Left colon (tissue), 2 donors: ENCODE results near the gene KLHL22. TPM values are rescaled to one million over a fixed set of nuclear protein-coding genes. Genes with fewer than 3 reads are reported as not detected.
A peak's percentile ranks its signal among the peaks of the same experiment; 100 is the strongest.
"Not testable (repeated sequence)": the region's sequence is repeated elsewhere in the genome, so short reads cannot be mapped to it uniquely, and the experiment has no call there.

ENCODE experiments used
- ATAC-seq: fragments of 200-7000 bp; cut with Tn5 transposase; one replicate; pipeline ENCODE4 v1.9.1; 2020; ENCODE audit warnings: mild to moderate bottlenecking, moderate library complexity
- DNase-seq, 2 donors: peaks; one replicate each; pipeline ENCODE4 v3.0.0-alpha.2; 2020
- intact Hi-C, 2 donors: fragments of 100-400 bp; cut with DNase I in 1 of 2; cut with micrococcal nuclease in 1 of 2; formaldehyde crosslinking; loops; one replicate each; pipeline versions ENCODE4 v1.11.2 to v1.14.0; 2022; cut with DNase I, micrococcal nuclease
- total RNA-seq, 2 donors: library from RNA; stranded (reverse); fragmentation: NEBNext Ultra II Directional; extraction: Animal tissue kit (Norgen Biotek cat#: 25700); gene quantifications; one replicate each; pipeline ENCODE4 v1.2.1, GENCODE V29; 2021
- donor health status: DM: no; HTN: no; CAD: no.
- donor health status: DM: yes; HTN: yes; CAD: no.

The KLHL22 gene
- total RNA-seq, 2 donors from 2014 or later, result 12.3 to 14.2 TPM

DNA sequence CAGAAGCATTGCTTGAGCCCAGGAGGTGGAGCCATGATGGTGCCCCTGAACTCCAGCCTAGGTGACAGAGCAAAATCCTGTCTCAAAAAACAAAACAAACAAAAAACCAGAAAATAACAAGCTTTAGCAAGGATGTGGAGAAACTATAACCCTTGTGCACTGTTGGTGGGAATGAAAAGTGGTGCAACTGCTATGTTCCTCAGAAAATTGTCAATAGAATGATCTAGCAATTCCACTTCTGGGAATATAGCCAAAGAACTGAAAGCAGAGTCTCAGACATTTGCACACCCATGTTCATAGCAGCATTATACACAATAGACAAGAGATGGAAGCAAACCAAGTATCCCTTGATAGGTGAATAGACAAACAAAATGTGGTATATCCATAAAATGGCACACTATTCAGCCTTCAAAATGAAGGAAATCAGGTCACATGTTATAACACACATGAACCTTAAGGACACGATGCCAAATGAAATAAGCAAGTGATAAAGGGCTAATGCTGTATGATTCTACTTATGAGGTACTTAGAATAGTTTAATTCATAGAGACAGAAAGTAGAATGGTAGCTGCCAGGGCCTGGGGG, 15.9 kb downstream of the KLHL22 start:
- DNase-seq, result no peak
- no peak for ATAC-seq
- intact Hi-C loops, result no loop called here

GRCh38 chr22:20478059-20478458, 17.5 kb downstream of the KLHL22 start:
- DNase-seq, intact Hi-C loops, ATAC-seq: not testable (repeated sequence)

DNA sequence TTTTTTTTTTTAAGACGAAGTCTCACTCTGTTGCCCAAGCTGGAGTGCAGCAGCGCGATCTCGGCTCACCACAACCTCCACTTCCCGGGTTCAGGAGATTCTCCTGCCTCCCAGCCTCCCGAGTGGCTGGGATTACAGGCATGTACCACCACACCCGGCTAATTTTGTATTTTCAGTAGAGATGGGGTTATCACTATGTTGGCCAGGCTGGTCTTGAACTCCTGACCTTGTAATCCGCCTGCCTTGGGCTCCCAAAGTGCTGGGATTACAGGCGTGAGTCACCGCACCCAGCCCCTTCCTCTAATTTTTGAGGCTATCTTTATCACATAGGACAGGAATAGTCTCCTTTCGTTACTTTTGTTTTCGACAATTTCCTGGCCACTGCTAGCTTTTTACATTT, 20.0 kb downstream of the KLHL22 start:
- ATAC-seq, intact Hi-C loops, DNase-seq: not testable (repeated sequence)

DNA sequence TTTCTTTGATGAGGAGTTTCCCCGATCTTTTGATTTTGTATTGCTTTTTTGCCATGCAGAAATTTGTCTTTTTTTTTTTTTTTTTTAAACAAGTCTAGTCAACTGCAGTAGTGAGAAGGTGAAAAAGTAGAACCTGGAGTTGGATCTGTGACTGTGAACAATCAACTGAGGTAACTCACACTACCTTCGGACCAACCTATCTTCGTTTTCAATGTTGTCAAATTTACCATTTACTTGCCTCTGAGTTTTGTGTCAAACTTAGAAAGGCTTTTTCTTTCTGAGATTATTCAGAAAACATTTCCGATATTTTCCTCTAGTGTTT, 20.5 kb downstream of the KLHL22 start:
- ATAC-seq, result no peak
- intact Hi-C loops, result no loop called here
- no peak for DNase-seq

DNA sequence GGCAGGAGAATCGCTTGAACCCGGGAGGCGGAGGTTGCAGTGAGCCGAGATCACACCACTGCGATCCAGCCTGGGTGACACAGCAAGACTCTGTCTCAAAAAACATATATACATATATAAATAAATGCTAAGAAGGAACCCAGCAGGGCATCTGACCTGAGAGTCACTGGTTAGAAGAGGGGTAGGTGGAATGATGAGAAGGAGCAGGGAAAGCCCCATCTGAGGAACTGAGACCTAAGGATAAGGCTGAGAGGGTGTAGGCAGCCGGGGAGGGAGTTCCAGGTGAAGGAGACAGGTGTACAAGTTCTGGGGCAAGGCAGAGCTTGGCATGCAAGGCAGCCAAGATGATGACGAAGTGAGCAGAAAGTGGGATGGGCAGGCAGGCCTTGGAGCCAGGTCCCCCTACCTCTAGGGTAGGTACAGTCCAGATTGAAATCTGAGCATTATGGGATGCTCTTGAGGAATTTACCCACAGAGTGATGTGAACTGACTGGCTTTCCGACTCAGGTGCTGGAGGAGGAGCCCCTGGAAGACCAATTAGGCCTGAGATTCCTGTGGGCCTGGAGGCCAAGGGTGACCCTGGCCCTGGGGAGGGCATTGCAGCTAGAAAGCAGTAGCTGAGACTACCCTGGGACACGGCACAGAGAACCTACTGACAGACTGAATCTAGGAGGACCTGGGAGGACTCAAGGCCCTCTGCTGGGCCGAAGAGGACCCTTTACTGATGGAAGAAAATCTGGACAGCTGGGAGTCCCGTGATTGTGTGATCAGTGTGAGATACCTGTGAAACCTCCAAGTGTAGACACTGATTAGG, 22.8 kb downstream of the KLHL22 start:
- intact Hi-C loops, result no loop called here
- no peak for ATAC-seq
- no peak for DNase-seq

- intact Hi-C loops, result no loop called here
- ATAC-seq (no peak), DNase-seq (no peak)
Observed at GRCh38 chr22:20471126-20471833, 24.3 kb downstream of the KLHL22 start.

GRCh38 chr22:20470525-20470924, 25.1 kb downstream of the KLHL22 start:
- ATAC-seq, intact Hi-C loops, DNase-seq: not testable (repeated sequence)

DNA sequence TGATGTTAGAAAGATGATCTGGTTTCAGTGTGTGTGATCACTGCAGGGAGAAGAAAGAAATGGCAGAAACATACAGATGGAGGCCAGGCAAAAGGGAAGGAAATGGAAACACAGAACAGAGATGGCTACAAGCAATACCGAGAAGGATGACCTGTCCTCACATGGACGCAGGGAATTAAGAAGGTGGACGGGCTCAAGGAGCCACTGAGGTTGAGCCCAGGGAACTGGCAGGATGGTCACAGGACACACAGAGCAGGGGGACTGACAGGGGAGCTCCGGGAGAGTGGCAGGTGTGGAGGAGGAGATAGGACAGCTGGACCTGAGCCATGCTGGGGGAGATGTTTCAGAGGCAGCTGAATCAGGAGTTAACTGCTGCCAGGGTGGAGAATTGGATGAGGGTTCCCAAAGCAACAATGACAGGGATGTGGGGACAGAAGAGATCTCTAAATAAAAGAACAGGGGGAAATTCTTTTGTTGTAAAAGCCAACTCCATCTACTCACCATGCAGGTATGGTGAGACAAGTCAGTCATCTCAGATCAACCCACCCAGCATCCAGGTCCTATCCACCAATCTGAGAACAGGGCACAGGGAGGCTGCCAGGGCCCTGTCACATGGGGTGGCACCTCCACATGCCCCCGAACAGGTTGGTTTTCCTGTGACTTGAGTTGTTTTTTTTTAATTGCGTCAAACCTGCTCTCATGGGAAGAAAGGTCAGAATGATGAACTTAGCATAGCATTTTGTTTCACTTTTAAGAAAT, 26.3 kb downstream of the KLHL22 start:
- intact Hi-C loops, result no loop called here
- no peak for DNase-seq

GRCh38 chr22:20466659-20467379, 28.8 kb downstream of the KLHL22 start:
- no peak for ATAC-seq
- intact Hi-C loops, result no loop called here
- no peak for DNase-seq

More for the DNA sequence above, 26.3 kb downstream of the KLHL22 start:
- ATAC-seq, result no peak

DNA sequence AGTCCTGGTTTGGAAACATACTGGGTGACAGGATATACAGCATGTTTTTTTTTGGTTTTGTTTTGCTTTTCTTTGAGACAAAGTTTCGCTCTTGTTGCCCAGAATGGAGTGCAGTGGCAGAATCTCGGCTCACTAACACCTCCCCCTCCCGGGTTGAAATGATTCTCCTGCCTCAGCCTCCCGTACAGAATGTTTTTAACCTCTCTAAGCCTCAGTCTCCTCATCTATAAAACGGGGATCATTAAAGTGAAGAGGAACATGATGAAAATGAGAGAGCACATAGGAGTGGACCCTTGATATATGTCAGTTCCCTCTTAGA, 29.9 kb downstream of the KLHL22 start:
- ATAC-seq, result no peak
- intact Hi-C loops, result no loop called here
- no peak for DNase-seq

DNA sequence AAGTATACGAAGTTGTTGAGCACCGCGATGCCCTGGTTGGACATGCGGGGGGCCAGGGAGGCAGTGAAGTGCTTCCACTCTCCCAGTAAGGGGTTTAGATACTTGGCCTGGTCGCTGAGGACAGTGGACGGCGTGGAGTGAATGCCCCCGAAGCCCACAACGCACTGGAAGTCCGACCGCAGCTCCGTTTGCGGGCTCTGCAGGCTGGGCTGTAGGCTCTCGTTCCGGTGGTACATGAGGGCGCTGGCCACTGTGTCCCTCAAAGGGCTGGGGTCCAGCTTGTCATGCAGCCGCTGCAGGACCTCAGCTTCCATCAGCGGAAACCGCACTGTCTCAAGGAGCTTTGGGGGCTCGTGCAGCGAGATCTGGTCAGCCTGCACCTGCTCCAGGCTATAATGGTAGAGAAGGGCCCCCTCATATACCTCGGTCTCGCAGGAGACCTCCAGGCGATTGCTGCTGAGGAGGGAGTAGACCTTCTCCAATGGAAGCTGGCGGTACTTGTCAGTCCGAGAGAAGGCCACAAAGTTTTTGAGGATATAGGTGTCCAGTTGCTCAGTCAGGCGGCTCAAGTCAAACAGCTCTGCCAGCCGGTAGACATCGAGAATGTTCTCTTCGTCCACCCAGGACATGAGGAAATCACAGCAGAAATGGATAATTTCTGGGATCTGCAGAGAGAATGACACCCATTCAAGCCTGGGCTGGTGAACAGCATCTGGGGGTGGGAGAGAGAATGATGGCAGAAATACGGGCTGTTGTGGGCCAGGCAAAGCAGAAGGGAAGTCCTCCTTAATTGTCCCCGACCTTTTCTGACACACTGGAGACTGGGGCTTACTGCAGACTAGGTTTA, 30.5 kb downstream of the KLHL22 start:
- no peak for ATAC-seq
- intact Hi-C loops, result no loop called here
- no peak for DNase-seq

- intact Hi-C loops, result no loop called here
- peak in 1 of 2 donors; percentile 29 for DNase-seq
- peak; percentile 32 for ATAC-seq
Observed at GRCh38 chr22:20464096-20464614, 31.4 kb downstream of the KLHL22 start.

GRCh38 chr22:20463324-20464095, 32.1 kb downstream of the KLHL22 start:
- intact Hi-C loops, result no loop called here
- peak; percentile 24 for ATAC-seq
- DNase-seq, result peak in 1 of 2 donors; percentile 35

DNA sequence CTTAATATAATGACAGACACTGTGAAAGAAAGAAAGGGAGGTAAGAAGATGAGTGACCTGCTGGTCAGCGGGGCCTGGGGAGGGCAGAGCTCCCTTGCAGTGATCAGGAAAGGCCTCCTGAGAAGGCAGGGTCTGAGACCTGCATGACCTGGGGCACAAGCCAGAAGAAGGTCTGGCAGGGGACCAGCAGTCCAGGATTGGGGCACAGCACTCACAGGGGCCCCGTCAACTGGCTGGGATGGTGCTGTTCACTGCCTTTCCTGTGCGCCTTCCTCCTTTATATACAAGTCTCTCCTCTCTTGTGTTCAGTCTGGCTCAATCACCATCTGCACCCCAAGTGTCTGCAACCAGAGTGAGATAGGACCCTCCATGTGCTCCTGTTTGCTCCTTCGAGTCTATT, 35.7 kb downstream of the KLHL22 start:
- ATAC-seq (no peak), DNase-seq (no peak)
- intact Hi-C loops, result no loop called here

GRCh38 chr22:20459152-20459542, 36.4 kb downstream of the KLHL22 start:
- ATAC-seq, result no peak
- intact Hi-C loops, result no loop called here
- no peak for DNase-seq

DNA sequence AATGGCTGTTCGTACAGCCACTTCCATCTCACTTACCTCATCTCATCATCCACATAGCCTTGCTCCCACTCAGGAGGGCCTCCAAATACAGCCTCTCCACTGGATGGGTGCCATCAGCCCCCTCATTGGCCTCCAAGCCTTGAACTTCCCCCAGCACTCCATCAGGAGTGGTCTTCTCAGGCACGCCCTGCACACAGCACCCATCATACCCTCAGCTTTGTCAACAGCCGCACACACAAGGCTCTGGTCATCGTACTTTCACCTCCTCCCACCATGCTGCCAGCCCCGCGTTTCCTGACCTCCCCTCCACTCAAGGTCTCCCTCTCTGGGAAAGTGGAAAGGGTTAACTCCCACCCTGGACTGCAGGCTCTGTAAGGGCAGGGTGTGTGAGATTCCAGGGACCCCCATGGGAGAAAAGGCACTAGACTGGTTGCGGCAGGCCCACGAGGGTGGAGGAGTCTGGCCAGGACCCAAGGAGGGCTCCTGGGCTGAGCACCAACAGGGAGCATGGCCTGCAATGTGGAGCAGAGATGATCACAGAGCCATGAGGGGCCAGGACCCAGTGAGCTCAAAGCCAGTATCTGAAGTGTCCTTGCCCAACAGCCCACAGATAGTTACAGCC, 37.0 kb downstream of the KLHL22 start:
- intact Hi-C loops, result no loop called here
- DNase-seq (no peak), ATAC-seq (no peak)
